HG03060 (cell line): ENCODE results near the gene ABCG8.

ENCODE experiments used
- ATAC-seq: cut with Tn5 transposase; IDR thresholded peaks from one replicate; pipeline ENCODE4 v1.9.1; 2021; ENCODE audit warnings: low read depth, moderate number of reproducible peaks; ENCODE audit not compliant: unreplicated experiment

Gene ABCG8

DNA sequence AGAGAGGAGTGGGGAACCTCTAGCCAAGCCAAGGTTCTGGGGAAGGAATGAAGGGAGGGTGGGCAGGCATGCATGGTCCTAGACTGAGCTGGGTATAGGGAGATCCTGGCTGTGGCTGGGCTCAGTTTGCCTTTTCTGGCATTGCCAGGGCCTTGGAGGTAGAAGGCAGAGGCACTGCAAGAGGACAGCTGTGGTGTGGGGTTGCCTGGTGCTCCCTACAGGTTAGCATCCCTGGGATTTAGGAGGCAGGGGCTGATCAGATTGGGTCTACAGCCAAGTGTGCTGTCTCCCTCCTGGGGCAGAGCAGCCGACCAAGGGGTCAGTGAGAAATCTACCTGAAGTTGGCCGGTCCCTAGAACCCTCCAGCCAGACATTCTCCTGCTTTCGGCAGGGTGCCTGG lies 15.9 kb downstream of the ABCG8 start:
- no peak for ATAC-seq

DNA sequence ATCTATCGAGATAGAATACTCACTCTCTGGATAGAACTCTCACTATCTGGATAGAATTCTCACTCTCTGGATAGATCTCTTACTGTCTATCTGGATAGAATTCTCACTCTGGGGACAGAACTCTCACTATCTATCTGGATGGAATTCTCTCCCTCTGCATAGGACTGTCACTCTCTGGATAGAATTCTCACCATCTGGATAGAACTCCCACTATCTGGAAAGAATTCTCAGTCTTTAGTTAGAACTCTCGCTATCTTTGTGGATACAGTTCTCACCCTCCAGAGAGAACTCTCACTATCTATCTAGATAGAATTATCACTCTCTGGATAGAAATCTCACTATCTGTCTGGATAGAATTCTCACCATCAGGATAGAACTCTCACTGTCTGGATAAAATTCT lies 16.5 kb downstream of the ABCG8 start:
- ATAC-seq = no peak

DNA sequence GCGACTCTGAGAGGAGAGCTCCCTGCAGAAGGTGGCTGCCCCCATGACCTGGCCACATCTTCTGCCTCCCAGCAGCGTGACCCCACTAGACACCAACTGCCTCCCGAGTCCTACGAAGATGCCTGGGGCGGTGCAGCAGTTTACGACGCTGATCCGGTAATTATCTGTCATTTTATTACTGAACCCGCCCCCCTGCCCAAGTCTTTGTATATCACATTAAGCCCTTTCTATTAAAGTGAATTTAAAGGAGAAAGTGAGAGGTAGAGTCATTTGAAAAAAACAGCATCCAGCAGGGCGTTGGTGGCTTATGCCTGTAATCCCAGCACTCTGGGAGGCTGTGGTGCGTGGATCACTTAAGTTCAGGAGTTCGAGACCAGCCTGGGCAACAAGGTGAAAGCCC lies 33.4 kb downstream of the ABCG8 start:
- no peak for ATAC-seq

DNA sequence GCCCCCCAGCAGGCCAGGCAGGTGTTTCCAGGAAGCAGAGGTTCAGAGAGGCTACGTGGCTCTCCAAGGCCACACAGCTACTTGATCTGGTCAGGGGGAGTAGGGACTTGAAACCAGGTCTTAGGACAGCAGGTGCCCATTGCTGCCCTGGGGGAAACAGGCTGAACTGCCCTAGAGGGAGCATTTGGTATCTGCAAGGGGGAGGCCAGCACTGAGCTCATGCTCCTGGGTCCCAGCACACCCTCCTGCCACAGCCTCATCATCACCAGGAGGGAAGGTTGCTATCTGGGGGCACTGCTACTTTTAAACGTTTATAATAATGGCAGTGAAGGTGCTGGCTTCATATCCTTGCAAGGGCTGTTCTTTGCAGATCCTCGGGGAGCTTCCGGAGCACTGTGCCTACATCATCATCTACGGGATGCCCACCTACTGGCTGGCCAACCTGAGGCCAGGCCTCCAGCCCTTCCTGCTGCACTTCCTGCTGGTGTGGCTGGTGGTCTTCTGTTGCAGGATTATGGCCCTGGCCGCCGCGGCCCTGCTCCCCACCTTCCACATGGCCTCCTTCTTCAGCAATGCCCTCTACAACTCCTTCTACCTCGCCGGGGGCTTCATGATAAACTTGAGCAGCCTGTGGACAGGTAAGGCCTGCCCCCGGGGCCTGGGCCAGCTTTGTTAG lies 36.1 kb downstream of the ABCG8 start:
- no peak for ATAC-seq

DNA sequence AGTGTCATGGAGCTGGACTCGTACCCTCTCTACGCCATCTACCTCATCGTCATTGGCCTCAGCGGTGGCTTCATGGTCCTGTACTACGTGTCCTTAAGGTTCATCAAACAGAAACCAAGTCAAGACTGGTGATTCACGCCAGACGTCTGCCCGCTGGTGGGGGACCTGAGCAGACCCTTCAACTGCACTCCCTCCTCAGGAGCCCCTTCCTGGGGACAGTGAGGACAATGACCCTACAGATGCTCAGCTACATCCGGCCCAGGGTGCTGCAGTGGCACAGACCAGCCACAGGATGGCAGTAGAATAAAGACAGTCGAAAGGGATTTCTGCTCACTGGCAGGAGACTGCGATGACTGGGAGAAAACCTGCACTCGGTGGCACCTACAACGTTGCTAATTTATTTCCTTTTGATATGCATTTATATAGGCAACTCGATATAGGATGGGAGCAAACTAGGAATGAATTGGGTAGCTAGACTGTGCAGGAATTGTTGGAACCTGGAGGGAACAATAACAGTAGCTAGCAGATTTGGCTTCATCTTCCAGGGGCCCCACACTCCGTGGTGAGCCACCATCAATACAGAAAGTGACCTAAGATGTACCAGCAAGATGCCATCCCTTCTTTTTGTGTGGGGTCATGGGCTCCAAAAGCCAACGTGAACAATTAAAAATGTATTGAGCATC lies 39.2 kb downstream of the ABCG8 start:
- ATAC-seq = no peak

DNA sequence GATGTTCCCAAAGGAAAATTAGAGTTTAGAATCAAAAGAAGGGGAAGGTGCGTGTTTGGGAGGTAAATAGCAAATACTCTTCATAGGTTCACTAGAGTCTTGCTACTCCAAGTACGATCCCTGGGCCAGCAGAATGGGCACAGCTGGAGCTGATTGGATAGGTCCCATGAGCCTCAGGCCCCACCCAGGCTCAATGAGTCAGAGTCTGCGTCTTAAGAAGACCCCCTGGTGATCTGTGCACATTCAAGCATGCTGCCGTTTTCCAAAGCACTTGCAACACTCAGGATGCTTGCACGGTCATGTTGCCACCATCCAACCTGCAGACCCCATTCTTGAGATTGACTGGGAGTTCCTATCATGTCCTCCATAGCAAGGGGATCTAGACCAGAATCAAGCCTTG lies 40.5 kb downstream of the ABCG8 start:
- no peak for ATAC-seq

DNA sequence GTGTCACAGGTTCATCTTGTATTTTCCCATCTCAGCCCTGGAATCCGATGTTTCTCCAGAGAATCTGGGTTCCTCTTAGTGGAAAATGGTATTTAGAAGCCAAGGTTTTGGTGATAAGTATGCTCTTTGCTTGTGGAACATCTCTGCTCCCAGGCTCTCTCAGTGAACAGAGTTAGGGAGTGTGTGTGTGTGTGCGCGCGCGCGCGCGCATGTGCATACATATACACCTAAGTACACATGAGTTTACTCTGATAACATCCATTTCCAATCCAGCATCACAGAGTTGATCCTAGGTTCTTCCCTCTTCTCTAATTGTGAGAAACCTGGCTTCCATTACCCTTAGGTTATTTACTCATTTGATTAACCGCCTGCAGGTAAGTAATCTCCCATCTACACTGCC lies 41.7 kb downstream of the ABCG8 start:
- no peak for ATAC-seq

DNA sequence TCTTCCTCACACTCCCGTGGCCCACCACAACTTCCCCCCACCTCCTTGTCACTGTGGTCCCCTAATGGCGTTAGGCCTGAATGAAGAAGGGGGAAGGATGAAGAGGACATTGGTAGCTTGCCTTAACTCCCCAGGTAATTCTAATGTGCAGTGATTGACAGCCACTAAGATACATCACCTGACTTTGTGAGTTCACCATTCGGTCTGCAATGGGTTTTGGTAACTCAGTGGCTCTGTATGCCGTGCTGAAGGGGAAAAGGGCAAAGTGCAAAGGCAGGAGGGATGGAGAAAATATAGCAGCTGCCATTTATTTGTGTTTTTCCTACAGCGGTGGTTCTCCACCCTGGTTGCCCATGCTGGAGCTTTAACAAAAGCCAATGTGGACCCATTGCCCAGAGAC lies 42.2 kb downstream of the ABCG8 start:
- no peak for ATAC-seq

DNA sequence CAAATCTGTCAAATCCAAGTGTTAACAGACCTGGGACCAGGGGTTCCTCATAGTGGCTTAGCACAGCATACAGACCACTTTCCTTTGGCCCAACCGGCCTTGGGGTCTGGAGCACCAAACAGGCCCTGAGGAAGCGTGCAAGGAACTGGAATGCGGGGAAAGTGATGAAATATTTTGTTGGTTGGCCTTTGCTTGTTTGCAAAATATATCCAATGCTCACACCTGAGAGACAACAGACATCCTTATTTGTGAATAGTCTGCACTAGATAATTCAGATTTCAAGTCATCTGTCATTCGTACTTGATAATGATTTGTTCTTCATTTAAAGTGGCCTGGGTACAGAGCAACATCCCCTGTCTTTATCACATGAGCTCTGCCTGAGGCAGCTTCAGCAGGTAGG lies 43.5 kb downstream of the ABCG8 start:
- no peak for ATAC-seq

DNA sequence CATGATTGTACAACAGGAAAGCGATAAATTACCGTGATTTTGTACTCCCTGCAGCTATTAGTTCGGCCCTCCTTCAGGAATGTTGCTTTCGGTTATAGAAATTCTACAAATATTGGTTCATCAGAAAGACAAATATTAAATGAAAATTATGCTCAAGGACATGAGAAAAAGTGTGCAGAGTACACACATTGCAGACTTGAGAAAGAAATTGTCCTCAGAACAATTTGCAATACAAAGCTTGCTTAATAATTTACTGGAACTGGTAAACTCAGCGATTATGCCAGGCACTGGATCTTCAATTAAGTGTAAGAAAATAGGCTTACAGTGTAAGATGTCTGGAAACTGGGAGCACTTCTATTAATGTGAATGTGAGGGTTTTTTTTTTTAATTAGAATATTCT lies 45.9 kb downstream of the ABCG8 start:
- no peak for ATAC-seq

DNA sequence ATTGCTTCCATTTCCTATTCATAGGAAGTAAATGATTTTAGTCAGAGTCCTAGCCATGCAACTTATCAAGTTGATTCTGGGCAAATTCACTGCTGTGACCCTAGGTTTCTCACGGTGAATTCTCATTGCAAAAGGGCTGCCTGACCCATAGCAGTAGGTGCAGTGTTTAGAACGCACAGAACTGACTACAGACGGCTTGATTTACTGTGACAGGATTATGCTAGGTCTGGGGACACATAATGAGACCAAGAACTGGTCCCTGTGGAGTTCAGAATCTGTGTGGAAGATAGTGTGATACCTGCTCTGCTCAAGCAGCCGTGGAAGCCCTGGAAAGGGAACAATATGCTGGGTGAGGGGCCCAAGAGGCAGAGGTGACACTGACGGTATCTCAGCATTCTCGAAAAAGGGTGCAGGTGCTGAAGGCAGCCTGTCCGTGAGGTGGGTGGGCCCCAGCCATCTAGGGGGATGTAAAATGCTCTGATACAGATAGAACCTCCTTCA lies 46.4 kb downstream of the ABCG8 start:
- no peak for ATAC-seq

DNA sequence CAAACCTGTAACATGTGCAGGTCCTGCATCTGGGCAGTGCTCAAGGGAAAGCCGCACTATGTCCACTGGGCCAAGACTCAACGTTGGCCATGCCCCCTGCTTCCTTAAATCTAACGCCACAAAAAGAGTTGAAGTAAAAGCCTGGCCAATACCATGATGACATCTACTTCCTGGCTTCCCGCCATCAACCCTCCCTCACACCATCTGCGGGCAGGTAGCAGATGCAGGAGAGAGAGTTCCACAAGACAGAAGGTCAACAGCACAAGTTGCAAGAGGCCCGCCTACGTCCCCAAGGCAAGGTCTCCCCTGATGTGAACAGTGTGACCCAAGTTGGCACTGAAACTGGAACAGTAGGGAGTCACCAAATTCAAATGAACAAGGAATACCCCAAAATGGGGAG lies 48.4 kb downstream of the ABCG8 start:
- ATAC-seq = no peak

DNA sequence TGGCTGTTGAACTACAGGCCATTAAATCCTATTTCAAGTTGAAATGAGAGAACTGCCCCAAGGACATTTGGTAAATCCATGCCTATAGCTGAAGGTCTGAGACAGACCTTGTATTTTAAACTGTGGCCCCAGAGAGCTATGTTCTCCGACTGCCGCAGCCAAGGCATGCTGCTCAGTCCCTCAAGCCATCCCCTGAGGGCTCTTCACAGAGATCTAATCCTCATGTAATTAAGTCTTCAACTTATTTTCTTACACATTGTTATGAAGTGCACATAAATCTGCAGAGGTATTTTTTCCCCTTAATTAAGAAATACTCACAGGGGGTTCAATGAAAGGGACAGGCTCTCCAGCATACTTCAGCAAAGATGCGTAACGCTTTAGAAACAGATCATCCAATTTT lies 50.6 kb downstream of the ABCG8 start:
- ATAC-seq = no peak

DNA sequence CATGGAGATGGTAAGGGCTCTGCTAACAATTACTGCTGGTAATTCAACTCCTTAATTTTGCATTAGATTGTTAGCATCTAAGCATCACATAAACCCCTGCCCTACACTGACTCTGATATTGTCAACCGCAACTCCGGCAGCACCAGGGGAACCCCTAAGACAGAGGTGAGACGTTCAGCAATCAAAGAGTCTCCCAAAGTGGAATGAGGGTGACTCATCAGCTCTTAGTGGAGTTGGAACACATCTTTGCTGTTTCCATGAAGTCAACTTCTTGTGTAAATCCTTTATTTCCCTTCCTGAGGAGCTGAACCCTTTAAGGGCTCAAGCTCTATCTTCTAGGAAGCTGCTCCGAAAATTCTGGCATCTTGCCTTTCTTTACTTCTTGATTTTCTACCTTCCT lies 52.1 kb downstream of the ABCG8 start:
- no peak for ATAC-seq

DNA sequence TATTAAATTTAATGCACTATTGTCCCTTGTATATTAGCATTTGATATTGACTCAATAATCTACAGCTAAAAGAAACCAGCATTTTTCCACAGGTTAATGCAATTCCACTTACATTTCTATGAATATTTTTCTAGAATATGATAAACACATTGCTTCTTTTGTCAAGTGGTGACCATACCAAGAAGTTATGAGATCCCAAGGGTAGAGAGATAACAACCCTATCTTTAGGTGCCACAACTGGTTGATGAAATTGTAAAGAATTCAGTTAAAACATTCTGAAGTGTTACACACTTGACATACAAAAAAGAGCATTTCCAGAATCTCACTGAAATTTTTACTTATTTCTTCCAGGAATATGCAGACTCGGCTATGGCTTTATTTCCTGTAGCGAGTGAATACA lies 56.0 kb downstream of the ABCG8 start:
- ATAC-seq = no peak

DNA sequence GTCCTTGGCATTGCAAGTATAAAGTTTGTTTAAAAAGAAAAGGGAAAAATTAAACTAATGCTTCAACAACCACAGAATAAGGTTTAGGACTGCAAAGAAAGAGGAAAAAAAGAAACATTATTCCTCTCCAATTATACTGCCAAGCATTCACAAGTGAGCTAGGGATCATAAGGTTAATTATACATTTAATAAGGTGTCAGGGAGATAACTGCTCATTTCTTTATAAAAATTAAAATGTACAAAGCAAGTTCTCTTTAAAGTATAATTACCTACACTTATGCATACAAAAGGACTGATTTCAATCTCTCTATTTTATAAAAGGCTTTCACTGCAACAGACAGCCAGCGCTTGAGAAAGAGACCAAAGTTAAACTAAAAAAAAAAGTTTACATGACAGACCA lies 58.1 kb downstream of the ABCG8 start:
- ATAC-seq = no peak

DNA sequence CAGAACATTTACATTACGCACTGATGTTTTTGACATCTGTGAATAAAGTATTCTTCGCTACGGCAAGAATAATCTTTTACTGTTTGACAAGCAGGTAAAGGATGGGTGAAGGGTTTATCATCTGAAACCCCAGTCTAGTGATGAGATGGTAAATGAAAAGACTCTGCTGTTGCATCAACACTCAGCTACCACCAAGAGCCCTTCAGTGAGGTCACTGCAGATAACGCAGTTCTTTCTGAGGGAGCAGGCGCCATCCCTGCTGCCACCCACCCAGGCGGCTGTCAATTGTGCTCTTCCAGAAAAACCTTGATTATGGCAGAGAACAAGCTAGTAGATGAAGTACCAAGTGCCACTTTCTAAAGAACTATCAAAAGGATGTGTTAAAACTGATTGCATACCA lies 58.7 kb downstream of the ABCG8 start:
- no peak for ATAC-seq

DNA sequence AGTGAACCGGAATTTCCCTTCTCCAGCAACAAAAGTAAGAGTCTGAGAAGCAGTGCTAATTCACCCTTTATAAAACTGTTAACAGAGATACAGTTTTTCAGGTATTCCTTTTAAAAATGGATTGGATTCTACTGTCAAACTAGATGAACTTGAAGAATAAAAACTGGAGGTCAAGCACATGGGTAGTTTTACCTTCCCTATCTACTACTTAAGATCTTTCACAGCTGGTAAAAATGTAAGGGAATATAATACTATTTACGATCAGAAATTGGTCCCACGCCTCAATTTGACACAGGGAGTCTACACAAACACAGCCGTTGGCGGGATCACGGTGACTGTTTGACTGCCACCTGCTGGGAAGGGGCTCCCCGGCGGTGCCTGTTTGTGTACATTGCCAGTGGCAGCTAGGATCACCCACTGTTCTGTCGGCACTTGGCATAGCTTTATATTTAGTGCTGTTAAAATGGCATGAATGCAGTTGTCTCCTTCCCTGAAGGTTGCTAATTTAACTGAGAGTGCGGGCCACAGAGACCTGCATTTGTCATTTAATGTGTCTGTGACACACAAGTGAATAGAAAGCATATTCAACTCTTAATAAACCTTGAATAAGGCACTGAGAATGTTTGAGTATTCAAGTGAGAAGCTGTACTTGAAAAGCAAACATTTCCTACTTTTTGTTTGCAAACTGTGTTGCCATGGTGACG lies 59.5 kb downstream of the ABCG8 start:
- no peak for ATAC-seq

DNA sequence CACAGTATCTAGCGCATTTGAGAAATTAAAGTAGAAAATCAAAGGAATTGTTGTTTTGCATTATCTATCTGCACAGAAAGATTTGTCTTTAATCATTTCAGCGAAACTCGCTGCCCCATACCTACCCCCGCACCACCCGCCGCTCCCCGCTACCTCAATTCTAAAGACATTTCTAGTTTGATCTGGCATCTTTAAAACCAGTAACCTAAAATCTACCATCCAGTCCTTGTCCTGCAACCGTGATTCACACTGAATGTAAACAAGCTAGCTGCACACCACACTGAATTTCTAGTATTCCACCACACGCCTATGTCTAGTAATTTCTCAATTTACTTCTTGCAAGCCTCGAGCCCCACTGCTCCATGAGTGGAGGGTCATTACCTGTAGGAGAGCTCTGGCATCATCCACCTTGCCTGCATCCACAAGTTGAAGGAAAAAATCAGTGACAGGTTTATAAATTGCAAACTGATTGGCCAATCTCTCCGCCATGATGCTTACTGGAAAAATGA lies 60.1 kb downstream of the ABCG8 start:
- no peak for ATAC-seq

DNA sequence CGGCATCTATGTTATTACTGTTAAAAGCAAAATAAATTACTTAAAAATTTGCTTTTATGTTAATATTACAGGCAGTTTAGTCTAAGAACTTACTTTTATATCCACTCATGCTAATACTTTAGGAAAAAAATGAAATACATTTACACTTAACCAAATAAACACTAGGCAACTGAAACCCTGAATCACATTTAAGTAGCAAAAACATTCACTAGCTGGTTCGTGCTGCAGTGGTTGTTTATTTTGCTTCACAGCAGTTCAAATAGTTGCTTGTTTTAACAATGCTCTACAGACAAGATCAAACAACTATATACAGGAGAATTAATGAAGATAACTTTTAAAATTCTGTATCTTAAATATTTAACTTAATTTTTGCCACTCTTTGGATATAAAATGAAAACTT lies 60.8 kb downstream of the ABCG8 start:
- ATAC-seq = no peak

DNA sequence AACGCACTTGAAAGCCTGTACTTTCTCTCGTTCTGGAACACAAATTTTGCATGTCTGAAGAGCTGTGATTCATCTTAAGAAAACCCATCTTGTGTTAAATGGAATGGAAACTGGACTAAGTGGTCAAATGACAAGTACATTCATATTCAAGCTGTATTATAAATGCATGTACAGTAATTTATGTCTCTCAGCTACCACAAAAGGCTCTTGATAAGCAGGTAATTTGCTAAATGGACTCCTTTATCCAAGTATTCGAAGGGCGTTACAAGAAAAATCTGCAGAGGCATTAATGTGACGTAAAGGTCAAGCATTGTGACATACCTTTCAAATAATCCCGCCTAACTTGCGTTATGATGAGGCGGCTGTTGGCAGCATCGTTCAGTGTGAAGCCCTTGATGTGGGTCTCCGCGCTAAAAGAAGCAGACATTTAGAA lies 66.6 kb downstream of the ABCG8 start:
- no peak for ATAC-seq

DNA sequence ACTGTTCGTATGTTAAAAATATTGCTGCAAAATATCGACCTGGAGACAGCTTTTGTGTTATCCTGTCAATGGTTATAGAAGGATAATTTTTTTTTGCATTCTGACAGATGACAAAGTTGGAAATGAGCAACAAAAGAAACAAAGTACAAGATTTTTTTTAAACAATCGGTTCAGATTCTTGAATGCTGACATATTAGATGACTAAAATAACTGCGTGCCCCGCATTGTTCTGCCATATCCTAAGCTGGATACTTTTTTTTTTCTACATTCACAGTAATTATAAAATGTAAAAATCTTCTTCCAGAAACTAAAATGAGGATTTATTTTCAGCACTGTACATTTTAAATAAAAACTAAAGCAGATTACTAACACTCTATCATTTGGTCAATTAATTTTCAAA lies 67.1 kb downstream of the ABCG8 start:
- no peak for ATAC-seq
